ENCODE results near the gene MEX3C.

GRCh38 chr18:51197661-51198424 is at the start of gene MEX3C:
- TF ChIP-seq POLR2A (IDR thresholded peaks at IDR 0.05; ENCODE audit: extremely low read depth, insufficient read length), result peak; percentile 42
- TF ChIP-seq MYC (IDR thresholded peaks at IDR 0.05; ENCODE audit: low read depth, low read length), result peak; percentile 29; the same call in 1 of the 2 replicates
